MV-4-11 (cell line): ENCODE measurements around the gene ANKRD29.
A peak's percentile ranks its signal among the peaks of the same experiment; 100 is the strongest.
"Not testable (repeated sequence)": the region's sequence is repeated elsewhere in the genome, so short reads cannot be mapped to it uniquely, and the experiment has no call there.

ENCODE experiments used
- DNase-seq: peaks from one replicate; lab custom pipeline; 2025; lab: John Stamatoyannopoulos, UW

ANKRD29 gene

DNA sequence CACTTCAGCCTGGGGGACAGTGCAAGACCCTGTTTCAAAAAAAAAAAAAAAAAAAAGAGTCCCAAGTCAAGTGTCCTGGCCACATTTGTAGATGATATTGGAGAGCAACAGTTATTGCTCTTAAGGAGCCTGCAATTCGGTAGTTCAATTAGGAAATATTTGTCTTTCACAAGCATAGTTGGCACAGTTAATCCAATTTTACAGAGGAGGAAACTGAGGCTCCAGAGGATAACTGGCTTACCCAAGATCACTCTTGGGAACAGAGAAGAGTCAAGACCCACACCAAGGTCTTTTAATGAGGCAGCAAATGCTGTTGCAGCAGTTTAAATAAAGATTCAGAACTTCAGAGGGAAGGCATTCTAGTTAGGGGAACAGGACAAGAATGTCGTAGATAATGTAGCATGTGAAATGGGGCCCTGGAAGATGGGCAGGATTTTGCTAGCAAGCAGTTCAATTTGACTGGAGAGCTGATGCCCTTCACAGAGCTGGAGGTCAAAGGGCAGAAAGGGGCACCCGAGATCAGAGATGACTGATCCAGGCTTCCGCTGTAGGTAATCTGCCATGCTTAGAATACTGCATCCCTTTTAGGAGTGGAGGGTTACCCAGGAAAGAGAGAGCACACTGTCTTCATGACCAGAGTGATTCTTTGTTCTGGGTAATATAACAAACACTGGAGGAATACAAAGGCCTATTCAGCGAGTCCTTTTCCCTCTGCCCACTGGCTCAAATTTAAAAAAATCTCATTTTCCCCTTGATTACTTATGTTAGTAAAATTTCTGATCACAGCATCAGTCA is 79.4 kb downstream of the ANKRD29 start:
- no peak for DNase-seq

DNA sequence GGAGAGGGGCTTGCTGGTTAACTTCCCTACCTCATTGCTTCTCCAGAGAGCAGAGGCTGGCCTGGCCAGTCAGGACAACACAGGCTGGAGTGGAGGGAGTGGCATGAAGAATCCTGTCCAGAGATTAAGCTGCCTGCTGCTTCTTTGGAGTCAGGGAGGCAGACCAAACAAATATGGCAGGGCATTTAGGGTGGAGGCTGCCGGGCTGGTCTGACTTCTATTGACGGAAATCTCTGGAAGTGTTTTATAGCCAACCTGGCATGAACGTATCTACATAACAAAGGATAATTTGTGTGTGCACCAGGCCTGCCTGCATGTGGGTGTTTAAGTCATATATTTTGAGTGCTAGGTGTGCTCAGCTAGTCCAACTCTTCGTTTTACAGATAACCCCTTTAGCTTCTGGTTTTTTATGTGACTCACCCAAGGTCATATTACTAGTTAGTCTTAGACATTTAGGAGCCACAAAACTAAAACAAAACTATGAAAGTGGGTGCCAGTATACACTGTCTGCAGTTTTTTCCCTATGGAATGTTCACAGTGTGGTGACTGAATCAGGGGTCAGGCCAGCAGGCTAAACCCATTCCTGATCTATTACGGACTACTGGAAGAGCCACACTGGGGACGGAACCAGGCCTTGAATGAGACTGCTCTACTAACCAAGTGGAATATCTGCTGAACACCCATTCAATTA is 81.9 kb downstream of the ANKRD29 start:
- DNase-seq = no peak

DNA sequence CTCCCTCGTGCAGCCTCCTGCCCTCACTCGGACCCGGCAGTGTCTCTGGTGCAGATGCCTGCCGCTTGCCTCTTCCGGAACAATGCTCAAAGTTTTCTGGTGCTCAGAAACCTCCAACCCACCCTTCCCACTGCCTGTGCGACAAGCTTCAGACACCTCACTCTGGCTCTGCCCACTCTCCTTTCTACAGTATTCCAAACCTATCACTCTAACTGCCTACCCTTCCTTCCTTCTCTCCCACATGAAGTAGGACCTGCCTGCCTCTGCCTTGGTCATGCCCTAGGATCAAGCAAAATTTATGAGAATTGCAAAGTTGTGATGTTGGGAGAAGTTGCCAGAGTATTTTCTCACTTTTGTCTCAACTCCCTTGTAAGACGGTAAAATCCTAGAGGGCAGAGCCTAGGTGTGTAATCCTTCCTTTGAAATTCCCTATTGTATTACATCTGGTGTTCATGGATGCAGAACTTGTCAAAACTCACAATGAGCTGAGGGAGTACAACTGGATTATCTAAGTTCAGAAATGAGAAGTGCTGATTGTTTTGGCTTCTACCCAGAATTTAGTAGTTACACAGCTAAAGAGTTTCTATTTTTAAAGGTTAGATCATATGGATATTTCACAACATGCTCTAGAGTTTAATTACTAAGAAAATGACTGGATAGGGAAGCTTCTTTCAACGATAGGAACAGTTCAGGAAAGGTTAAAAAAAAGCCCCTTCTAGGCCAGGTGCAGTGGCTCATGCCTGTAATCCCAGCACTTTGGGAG is 83.6 kb downstream of the ANKRD29 start:
- DNase-seq = peak; percentile 88

DNA sequence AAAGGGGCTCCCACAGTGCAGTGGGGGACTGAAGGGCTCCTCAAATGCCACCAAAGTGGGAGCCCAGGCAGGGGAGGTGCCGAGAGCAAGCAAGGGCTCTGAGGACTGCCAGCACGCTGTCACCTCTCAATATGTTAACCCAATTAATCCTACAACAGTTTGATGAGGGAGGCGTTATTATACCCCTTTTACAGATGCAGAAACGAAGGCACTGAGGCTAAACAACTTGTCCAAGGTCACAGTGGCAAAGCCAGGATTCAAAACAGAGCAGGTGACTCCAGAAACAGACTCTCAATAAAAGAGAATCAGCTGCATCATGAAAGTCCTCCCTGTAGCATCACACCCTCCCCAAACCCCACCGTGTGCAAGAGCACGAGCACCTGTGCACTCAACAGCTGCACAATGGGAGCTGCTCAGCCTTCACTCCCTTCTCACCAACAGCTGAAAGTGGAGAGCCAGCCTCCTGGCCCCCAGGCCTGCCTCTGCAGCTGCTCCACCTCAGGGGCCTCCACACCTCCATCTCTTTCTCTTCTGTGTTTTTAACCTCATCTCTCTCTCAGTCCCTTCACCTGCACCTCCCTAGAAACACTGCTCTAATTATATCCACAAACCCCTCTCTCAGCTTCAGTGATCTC is 84.5 kb downstream of the ANKRD29 start:
- no peak for DNase-seq

DNA sequence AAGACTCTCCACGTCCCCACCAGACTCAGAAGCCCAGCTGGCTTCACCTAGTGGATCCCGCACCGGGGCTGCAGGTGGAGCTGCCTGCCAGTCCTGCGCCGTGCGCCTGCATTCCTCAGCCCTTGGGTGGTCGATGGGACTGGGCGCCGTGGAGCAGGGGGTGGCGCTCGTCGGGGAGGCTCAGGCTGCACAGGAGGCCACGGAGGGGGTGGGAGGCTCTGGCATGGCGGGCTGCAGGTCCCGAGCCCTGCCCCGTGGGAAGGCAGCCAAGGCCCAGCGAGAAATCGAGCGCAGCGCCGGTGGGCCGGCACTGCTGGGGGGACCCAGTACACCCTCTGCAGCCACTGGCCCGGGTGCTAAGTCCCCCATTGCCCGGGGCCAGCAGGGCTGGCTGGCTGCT is 85.2 kb downstream of the ANKRD29 start:
- DNase-seq = not testable (repeated sequence)

DNA sequence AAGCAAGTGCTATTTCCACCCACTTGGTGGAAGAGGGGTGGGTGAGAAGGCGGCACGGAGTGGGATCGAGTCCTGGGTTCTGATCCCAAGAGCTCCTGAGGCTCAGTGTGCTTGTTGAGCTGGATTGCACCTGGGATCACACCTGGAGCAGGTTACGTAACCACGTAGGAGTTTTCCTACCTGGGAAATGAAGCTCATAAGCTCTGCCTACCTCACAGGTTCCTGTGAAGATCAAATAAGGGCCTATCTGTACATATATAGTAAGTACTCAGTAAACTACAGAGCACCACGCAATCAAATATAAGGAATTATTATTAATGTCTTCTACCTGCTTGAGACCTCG is 87.4 kb downstream of the ANKRD29 start:
- DNase-seq = no peak

DNA sequence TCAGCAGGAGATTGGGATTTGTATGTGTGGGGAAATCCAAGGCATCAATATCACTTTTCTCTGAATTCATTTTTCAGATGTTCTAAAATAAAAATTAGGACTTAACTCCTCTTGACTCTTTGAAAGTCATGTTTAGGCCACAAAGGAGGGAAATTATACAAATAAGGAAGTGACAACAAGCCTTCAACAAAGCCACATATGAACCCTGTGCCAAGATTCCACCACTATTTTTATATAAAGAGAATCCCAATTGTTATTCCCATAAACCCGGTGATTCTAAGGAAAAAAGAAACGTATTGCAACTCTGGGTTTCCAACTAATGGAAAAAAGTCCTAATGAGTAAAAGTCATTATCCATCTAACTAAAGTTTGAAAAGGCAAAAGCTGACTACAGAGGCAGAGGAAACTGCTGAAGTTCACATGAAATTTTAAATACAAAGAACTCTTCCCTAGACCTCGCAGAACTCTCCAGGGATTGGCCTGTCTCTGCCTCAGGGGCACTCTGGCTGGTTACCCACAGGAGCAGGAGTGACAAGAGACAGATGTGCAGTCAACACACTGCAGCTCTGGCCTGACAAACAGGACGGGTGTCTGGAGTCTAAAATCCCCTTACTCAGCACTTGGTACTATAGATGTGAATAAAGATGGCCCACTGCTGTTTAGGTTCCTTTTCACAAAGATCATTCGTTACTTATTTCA is 88.0 kb downstream of the ANKRD29 start:
- DNase-seq = peak; percentile 16

DNA sequence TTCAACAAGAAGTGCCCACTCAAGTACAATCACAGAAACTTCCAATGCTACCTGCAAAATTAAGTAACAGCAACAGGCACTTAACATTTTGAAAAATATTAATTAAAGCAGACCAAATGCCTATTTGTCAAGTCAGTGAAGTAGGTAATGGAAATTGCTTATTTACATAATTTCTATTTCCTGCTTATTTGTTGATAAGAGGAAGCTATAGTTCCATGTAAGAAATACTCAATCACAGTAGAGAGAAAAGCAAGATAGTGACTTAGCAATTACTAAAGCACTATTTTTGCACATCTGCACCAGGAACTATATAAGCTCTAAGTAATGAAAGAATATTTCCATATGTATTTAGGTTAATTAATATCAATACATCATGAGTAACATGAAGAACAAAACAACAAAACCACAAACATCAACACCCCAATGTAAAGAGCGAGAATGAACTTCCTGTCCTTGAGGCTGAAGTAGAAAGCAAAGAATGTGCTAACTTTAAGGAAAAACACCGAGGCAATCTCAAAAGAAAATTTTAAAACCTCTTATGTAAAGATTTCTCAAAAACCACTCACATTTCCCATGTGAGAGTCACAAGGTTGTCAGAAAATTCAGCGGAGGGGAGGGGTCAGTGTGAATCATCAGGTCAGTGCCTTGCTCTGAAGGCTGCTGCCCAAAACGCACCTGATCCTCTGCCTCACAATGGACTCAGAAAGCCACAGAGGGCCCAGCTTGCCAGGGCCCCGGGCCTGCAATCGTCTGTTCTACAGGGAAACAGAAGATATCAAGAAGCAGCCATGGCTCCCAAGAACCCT is 88.9 kb downstream of the ANKRD29 start:
- DNase-seq = no peak

DNA sequence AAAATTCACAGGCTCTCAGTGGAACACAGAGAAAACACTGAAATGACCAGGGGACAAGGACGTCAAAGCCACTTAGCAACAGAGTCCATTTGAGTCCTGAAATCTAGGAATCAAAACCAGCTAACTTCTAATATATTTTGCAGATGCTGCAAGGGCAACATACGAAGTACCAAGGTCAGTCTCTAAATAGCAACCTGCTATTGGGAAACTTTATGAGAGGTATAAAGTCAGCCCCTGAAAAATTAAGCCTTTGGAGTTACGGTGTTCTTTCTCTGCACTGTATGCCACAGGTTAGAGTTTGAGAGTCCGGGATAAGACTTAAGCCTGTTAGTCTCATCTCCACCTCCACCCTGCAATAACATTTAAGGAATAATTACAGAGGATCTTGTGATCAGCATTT is 89.7 kb downstream of the ANKRD29 start:
- DNase-seq = no peak

DNA sequence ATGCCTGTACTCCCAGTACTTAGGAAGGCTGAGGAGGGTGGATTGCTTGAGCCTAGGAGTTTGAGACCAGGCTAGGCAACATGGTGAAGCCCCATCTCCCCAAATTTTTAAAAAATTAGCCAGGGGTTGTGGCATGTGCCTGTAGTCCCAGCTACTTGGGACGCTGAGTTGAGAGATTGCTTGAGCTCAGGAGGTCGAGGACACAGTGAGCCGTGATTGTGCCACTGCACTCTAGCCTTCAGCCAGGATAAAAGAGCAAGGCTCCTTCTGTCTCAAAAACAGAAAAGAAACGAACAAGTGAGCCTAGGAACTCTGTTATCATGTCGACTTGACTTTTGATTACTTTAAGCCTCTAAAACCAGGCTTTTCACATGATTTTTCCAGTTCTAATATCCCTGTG is 90.1 kb downstream of the ANKRD29 start:
- DNase-seq = no peak

DNA sequence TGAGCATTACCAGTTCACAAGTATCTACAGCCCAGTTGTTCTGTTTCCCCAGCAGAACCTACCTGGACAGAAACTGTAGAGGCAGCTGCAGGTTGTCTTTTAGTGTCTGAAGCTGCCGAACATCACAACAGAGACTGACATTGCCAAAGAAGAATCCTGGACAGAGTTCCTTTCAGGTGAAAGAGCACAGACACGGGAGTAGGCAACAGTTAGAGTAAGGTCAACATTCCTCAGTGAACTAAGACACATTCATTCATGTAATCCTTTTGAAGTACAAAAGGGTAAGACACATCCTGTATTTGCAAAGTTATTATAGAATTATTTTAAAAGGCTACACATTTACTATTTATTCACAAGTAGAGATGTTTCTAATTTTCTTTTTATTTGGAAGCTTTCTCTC is 90.7 kb downstream of the ANKRD29 start:
- no peak for DNase-seq

DNA sequence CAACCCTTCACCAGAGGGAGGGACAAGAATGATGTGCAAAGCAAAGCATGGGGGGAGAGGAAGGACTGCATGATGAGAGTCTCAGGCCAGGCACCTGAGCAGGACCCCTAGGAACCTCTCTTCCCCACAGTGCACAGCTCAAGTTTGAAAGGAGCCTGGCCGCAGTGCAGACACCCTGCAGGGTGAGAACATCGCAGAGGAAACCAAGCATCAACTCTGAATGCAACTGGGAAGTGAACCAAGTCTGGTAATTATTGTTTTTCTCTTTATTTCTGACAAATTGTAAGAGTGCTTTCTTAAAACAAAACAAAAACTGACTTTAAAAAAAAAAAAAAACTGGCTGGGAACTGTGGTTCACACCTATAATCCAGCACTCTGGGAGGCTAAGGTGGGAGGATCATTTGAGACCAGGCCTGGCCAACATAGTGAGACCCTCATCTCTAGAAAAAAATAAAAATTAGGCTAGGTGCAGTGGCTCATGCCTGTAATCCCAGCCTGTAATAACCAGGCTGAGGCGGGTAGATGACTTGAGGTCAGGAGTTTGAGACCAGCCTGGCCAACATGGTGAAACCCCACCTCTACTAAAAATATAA is 91.7 kb downstream of the ANKRD29 start:
- no peak for DNase-seq

DNA sequence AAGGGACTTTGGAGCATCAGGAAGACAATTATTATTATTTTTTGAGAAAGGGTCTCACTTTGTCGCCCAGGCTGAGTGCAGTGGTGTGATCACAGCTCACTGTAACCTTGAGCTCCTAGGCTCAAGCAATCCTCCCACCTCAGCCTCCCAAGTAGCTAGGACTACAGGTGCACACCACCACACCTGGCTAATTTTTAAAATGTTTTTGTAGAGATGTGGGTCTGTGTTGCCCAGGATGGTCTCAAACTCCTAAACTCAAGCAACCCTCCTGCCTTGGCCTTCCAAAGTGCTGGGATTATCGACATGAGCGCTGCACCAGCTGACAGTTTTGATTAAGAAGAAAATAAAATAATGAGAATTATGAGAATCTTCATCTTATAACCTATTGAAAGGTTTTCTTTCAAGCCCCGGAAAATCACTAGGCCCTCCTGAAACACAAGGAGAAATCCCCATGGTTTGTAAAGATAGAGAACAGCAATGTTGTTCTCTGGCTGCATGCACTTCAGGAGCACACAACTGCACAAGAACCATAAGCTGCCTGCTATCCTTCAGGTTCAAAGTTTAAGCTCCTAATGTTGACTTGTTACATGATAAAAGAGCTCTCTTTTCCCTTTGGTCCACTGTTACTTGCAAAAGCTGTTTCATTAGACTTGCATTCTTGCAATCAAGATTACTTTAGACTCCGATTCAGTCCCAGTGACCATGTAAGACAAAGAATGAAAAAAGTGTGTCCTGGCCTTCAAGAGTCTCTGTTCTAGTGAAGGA is 93.2 kb downstream of the ANKRD29 start:
- no peak for DNase-seq

DNA sequence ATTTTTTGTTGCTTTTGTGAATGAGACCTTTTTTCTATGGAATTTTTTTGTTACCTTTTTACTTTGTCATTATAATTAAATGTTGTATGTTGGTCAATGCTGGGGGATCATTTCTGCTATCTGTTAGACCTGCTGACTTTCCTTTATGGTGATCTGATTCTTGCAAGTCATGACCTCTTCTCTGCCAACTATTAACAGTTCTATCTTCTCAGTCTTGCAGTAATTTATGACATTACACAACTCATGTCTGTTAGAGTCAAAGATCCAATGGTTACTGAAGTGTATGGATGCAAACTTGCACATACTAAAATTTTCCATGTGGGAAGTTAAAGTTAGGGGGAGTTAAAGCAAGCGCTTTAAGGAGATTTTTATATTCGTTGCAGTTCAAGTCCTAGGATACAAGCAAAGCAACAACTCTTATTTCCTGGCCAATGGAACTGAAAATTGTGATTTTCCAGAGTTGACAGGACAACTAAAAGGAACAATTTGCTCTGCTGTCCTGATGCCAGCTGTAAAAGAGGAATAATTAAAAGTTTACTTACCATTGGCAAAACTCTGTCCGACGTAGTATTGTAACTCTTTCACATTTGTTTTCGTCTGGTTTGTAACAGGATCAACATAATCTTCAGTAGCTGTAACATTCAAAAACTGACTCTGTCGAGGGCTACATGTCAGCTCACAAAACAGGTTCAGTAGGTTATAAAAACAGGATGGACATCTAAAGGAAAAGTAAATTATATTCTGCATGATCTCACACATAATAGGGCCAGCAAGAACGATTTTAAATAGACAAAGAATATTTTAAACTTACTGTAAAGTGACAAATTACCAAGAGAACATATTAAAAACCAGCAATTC is 94.2 kb downstream of the ANKRD29 start:
- no peak for DNase-seq

DNA sequence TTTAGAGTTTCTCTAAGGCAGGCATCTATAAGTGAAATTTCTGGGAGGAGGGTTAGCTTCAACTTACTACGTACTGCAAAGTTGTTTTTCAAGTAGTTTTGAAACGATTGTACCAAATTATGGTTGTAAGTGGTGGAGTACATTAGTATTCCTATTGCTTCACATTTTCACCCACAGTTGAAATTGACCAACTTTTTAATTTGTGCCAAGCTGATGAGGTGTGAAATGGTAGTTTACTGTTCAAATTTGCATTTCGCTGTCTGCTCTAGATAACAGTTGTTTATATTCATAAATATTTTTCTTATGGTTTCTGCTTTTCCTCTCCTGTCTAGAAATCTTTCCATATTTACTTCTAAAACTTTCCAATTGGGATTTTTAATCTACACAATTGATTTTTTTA is 95.0 kb downstream of the ANKRD29 start:
- DNase-seq = no peak

DNA sequence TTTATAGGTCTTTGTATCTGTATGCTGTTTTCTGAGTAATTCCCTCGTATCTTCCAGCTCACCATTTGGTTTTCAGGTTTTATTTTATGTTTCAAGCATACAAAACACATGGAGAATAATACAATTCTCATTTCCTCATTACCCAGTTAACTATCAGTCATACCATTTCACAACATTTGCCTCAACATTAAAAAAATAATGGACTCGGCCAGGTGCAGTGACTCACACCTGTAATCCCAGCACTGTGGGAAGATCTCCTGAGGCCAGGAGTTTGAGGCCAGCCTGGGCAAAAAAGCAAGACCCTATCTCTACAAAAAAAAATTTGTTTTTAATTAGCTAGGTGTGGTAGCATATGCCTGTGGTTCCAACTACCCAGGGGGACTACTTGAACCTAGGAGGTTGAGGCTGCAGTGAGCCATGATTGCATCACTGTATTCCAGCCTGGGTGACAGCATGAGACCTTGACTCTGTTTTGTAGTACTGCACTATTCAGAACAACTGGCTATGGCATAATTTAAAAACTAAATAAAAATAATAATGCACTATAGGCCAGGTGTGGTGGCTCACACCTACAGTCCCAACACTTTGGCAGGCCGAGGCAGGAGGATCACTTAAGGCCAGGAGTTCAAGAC is 96.7 kb downstream of the ANKRD29 start:
- no peak for DNase-seq

DNA sequence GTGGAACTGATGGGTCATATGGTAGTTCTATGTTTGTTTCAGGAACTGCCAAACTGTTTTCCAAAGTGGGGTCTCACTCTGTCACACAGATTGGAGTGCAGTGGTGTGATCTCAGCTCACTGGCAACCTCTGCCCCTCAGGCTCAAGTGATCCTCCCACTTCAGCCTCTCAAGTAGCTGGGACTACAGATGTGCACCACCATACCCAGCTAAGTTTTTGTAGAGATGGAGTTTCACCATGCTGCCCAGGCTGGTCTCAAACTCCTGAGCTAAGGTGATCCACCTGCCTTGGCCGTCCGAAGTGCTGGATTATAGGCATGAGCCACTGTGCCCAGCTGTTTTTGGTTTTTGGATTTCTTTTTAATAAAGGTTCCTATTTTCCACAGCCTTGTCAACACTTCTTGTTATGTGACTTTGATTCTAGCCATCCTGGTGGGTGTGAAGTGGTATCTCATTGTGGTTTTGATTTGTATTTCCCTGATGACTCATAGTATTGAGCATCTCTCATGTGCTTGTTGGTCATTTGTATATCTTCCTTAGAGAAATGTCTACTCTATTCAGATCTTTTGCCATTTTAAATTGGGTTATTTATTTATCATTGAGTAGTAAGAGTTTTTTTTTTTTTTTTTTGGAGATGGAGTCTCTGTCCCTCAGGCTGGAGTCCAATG is 99.2 kb downstream of the ANKRD29 start:
- DNase-seq = no peak

DNA sequence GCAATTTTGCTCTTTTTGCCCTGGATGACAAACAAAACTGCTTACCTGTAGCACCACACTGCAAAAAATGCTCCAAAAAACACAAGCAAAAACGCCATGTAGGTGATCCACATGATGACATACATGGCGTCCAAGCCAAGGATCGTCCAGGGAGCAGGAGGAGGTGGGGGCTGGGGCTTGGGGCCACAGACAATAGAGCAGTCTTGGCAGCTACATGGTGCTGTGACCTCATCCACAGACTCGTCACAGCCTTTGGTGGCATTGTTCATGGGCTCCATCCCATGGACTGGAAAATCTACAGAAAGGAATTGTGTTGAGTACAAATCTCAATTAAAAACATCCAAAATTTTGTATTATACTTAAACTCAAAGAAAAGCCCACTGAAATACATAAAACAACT is 102.5 kb downstream of the ANKRD29 start:
- no peak for DNase-seq
